ENCODE measurements around the gene KIRREL3.

The KIRREL3 gene

DNA sequence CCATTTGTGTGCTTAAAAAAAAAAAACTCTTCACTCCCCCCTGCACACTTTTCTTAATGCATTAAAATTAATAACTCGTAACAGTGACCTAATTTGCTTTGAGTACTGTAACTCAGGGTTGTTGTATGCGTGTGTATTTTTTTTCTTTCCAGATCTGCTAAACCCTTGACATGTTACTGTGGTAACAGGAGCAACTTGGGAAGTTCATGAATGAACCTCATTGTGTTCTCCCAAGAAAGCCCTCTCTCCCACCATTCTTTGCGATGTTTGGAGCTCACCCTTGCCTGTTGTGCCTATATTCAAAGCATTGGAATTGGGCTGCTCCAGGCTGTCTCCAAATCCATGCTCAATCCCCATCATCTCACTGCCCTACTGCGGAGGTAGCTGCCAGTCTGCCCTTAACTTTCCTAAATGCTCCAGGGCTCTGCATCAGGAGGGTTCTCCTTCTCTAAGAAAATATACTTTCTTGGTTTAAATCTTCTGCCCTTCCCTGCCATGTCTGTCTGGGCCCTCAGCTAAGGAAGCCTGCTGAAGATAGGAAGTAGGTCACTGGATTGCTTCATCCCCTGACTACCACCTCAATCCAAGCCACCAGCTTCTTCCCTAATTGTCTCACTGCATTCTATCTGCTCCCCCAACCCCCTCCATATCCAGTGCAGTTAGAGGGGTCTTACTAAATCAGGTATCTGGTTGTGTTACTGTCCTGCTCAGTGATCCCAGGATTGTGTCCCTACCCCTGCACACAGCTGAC, 70.3 kb downstream of the KIRREL3 start:
- TF ChIP-seq, protein P1, sequence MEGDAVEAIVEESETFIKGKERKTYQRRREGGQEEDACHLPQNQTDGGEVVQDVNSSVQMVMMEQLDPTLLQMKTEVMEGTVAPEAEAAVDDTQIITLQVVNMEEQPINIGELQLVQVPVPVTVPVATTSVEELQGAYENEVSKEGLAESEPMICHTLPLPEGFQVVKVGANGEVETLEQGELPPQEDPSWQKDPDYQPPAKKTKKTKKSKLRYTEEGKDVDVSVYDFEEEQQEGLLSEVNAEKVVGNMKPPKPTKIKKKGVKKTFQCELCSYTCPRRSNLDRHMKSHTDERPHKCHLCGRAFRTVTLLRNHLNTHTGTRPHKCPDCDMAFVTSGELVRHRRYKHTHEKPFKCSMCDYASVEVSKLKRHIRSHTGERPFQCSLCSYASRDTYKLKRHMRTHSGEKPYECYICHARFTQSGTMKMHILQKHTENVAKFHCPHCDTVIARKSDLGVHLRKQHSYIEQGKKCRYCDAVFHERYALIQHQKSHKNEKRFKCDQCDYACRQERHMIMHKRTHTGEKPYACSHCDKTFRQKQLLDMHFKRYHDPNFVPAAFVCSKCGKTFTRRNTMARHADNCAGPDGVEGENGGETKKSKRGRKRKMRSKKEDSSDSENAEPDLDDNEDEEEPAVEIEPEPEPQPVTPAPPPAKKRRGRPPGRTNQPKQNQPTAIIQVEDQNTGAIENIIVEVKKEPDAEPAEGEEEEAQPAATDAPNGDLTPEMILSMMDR (IDR thresholded peaks at IDR 0.05; ENCODE audit: insufficient read depth, low read length) = no peak
- TF ChIP-seq REST (IDR thresholded peaks at IDR 0.05; ENCODE audit: insufficient replicate concordance, low read depth) (no peak), GABPA (IDR thresholded peaks at IDR 0.05; ENCODE audit: low read depth) (no peak), SPI1 (IDR thresholded peaks at IDR 0.05; ENCODE audit: borderline replicate concordance, low read depth) (no peak), POLR2AphosphoS5 (IDR thresholded peaks at IDR 0.05; ENCODE audit: low read depth) (no peak)
- Histone ChIP-seq H3K27ac (replicated peaks) (no peak overlapping the region), H3K4me3 (replicated peaks; ENCODE audit: insufficient read depth, low read length) (no peak overlapping the region), H3K27me3 (ENCODE audit: insufficient read depth, poor library complexity, severe bottlenecking) (no peaks in the 10 kb centered on the region)
- peak in 1 of 2 experiments; percentile 48 for DNase-seq (ENCODE audit: low read depth in 1 of 2, low spot score in 1 of 2)

- Histone ChIP-seq H3K27ac (replicated peaks) (no peak overlapping the region), H3K27me3 (ENCODE audit: insufficient read depth, poor library complexity, severe bottlenecking) (no peaks in the 10 kb centered on the region), H3K4me3 (replicated peaks; ENCODE audit: insufficient read depth, low read length) (no peak overlapping the region)
- TF ChIP-seq, protein P1 (IDR thresholded peaks at IDR 0.05; ENCODE audit: insufficient read depth, low read length) = no peak
- TF ChIP-seq SPI1 (IDR thresholded peaks at IDR 0.05; ENCODE audit: borderline replicate concordance, low read depth) (no peak), POLR2AphosphoS5 (IDR thresholded peaks at IDR 0.05; ENCODE audit: low read depth) (no peak), GABPA (IDR thresholded peaks at IDR 0.05; ENCODE audit: low read depth) (no peak), REST (IDR thresholded peaks at IDR 0.05; ENCODE audit: insufficient replicate concordance, low read depth) (no peak)
- no peak for DNase-seq (ENCODE audit: low read depth in 1 of 2, low spot score in 1 of 2)
Measured at GRCh38 chr11:126929179-126930061, 71.2 kb downstream of the KIRREL3 start.

- no peak overlapping the region for H3K27ac ChIP-seq (replicated peaks)
- H3K27me3 ChIP-seq (ENCODE audit: insufficient read depth, poor library complexity, severe bottlenecking) = no peaks in the 10 kb centered on the region
- no peak overlapping the region for H3K4me3 ChIP-seq (replicated peaks; ENCODE audit: insufficient read depth, low read length)
- no peak for DNase-seq (ENCODE audit: low read depth in 1 of 2, low spot score in 1 of 2)
- TF ChIP-seq, protein P1 (IDR thresholded peaks at IDR 0.05; ENCODE audit: insufficient read depth, low read length) = no peak
- no peak for TF ChIP-seq GABPA (IDR thresholded peaks at IDR 0.05; ENCODE audit: low read depth)
- no peak for TF ChIP-seq SPI1 (IDR thresholded peaks at IDR 0.05; ENCODE audit: borderline replicate concordance, low read depth)
- no peak for TF ChIP-seq REST (IDR thresholded peaks at IDR 0.05; ENCODE audit: insufficient replicate concordance, low read depth)
- no peak for TF ChIP-seq POLR2AphosphoS5 (IDR thresholded peaks at IDR 0.05; ENCODE audit: low read depth)
Measured at GRCh38 chr11:126927623-126928022, 72.9 kb downstream of the KIRREL3 start.

Data from HL-60 (cell line).